B cell (primary cell): ENCODE measurements around the gene ATP8A1. TPM values are rescaled to one million over a fixed set of nuclear protein-coding genes. Genes with fewer than 3 reads are reported as not detected.

Source experiments
- ATAC-seq: fragments of 200-7000 bp; cut with Tn5 transposase; one replicate; pipeline ENCODE4 v1.10.0; 2021; ENCODE audit warnings: low read depth, mild to moderate bottlenecking, moderate number of reproducible peaks, moderate library complexity
- CTCF ChIA-PET: fragments of 350-600 bp; sonication (Branson Sonifier 250); formaldehyde crosslinking; loops from one replicate; lab custom pipeline; 2021; ENCODE audit warnings: antibody characterized with exemption, inconsistent platforms; lab: Charles Lee
- POLR2A ChIA-PET: fragments of 350-600 bp; sonication (Branson Sonifier 250); formaldehyde crosslinking; loops from one replicate; lab custom pipeline; 2021; ENCODE audit warnings: antibody characterized with exemption; lab: Charles Lee
- DNase-seq: peaks from one replicate; pipeline ENCODE4 v3.0.0; 2013
- H2AFZ ChIP-seq: 2 replicates; pipeline ENCODE4 v1.6.1; 2012; ENCODE audit warnings: mild to moderate bottlenecking, low read depth, low read length; ENCODE audit not compliant: insufficient read depth, poor library complexity, severe bottlenecking
- H3K27ac ChIP-seq, 2 donors: 1 replicate in 1 of 2; 2 replicates in 1 of 2; pipeline ENCODE4 v1.5.1; 2012 to 2013; ENCODE audit warnings: low read length in 2 of 2, mild to moderate bottlenecking in 2 of 2, moderate library complexity in 1 of 2
- H3K27me3 ChIP-seq, 4 experiments: fragments of 200-600 bp in 1 of 4; sonication (generic) in 1 of 4; replicated peaks in 1 of 4; 1 replicate in 2 of 4; 2 replicates in 2 of 4; pipeline versions ENCODE4 v1.6.1 to v1.7.0; 2013 to 2016; ENCODE audit warnings: low read length in 3 of 4, mild to moderate bottlenecking in 2 of 4, mixed read lengths in 1 of 4, moderate library complexity in 1 of 4; ENCODE audit not compliant: insufficient read depth in 4 of 4, control insufficient read depth in 3 of 4; ENCODE audit errors: control extremely low read depth in 1 of 4
- H3K36me3 ChIP-seq, 2 experiments: replicated peaks in 1 of 2; 1 replicate in 1 of 2; 2 replicates in 1 of 2; pipeline versions ENCODE4 v1.6.1 to v1.7.1; 2013; ENCODE audit warnings: low read length in 1 of 2; ENCODE audit not compliant: insufficient read depth in 2 of 2, control insufficient read depth in 1 of 2; ENCODE audit errors: control extremely low read depth in 1 of 2, extremely low read depth in 1 of 2
- H3K4me1 ChIP-seq, 2 donors: fragments of 200-600 bp in 1 of 2; sonication (generic) in 1 of 2; 1 replicate in 1 of 2; 2 replicates in 1 of 2; pipeline versions ENCODE4 v1.5.1 to v1.6.1; 2013 to 2017; ENCODE audit warnings: low read length in 2 of 2; ENCODE audit not compliant: control insufficient read depth in 2 of 2, insufficient read depth in 2 of 2
- H3K4me2 ChIP-seq: replicated peaks from 2 replicates; pipeline ENCODE3; 2012; ENCODE audit warnings: mild to moderate bottlenecking, low read depth, low read length; ENCODE audit not compliant: poor library complexity, severe bottlenecking
- H3K4me3 ChIP-seq, 5 experiments: fragments of 200-600 bp in 1 of 5; sonication (generic) in 1 of 5; 1 replicate in 3 of 5; 2 replicates in 2 of 5; pipeline versions ENCODE4 v1.5.1 to v1.7.0; 2011 to 2016; ENCODE audit warnings: low read length in 4 of 5, mild to moderate bottlenecking in 4 of 5, low read depth in 2 of 5, control low read depth in 1 of 5, moderate library complexity in 1 of 5; ENCODE audit not compliant: insufficient read depth in 1 of 5; ENCODE audit errors: control extremely low read depth in 1 of 5, extremely low read depth in 1 of 5
- H3K79me2 ChIP-seq: fragments of 200-600 bp; sonication (generic); one replicate; pipeline ENCODE4 v1.6.0; 2016; ENCODE audit warnings: low read length; ENCODE audit not compliant: control insufficient read depth, insufficient read depth
- H3K9ac ChIP-seq: fragments of 200-600 bp; sonication (generic); 2 replicates; pipeline ENCODE4 v1.6.1; 2017; ENCODE audit warnings: mild to moderate bottlenecking, low read length, moderate library complexity
- H3K9me3 ChIP-seq, 3 donors: one replicate each; pipeline versions ENCODE4 v1.6.1 to v1.7.1; 2013; ENCODE audit warnings: low read length in 2 of 3; ENCODE audit not compliant: control insufficient read depth in 2 of 3, insufficient read depth in 1 of 3; ENCODE audit errors: control extremely low read depth in 1 of 3
- H4K20me1 ChIP-seq: 2 replicates; pipeline ENCODE4 v1.6.0; 2012; ENCODE audit warnings: mild to moderate bottlenecking, low read length; ENCODE audit not compliant: insufficient read depth, control insufficient read depth, poor library complexity, severe bottlenecking
- H3K27ac Mint-ChIP-seq: one replicate; pipeline ENCODE4 v1.8.0; 2021; ENCODE audit warnings: mixed read lengths
- H3K27me3 Mint-ChIP-seq: one replicate; pipeline ENCODE4 v1.8.0; 2021; ENCODE audit warnings: mixed read lengths
- H3K4me1 Mint-ChIP-seq: one replicate; pipeline ENCODE4 v1.8.0; 2021; ENCODE audit warnings: mixed read lengths
- H3K4me3 Mint-ChIP-seq: one replicate; pipeline ENCODE4 v1.8.0; 2021; ENCODE audit warnings: mixed read lengths
- H3K9me3 Mint-ChIP-seq: one replicate; pipeline ENCODE4 v1.8.0; 2022; ENCODE audit warnings: mixed read lengths; ENCODE audit not compliant: insufficient read depth
- CTCF ChIP-seq: fragments of 200-600 bp; IDR thresholded peaks from one replicate; pipeline ENCODE4 v1.8.0; 2022; ENCODE audit warnings: antibody characterized with exemption, mild to moderate bottlenecking
- EZH2 ChIP-seq: IDR thresholded peaks from 2 replicates; pipeline ENCODE4 v1.6.1; 2012; ENCODE audit warnings: borderline replicate concordance, low read depth, mild to moderate bottlenecking, moderate library complexity, low read length; ENCODE audit not compliant: insufficient read depth, poor library complexity, severe bottlenecking
- WGBS: methylation state at CpG from one replicate; pipeline ENCODE4 v1.1.5; 2013; ENCODE audit warnings: missing lambda C conversion rate; ENCODE audit not compliant: insufficient coverage; 5-methylcytosine and 5-hydroxymethylcytosine counted together
- intact Hi-C: fragments of 100-400 bp; cut with micrococcal nuclease; formaldehyde crosslinking; loops from one replicate; pipeline ENCODE4 v1.10.0; 2022
- polyA plus RNA-seq: library from polyadenylated mRNA; depleted of rRNA; stranded (reverse); fragments of >200 nt; gene quantifications from 2 replicates; pipeline ENCODE4 v1.2.3, GENCODE V29; 2012
- total RNA-seq, 2 donors: library from RNA; stranded (reverse); fragments of 120-200 nt in 1 of 2; gene quantifications; 1 replicate in 1 of 2; 2 replicates in 1 of 2; pipeline versions ENCODE4 v1.2.3 to v1.2.4, GENCODE V29; 2013 to 2022

ATP8A1 gene
- total and polyA plus RNA-seq, 2 donors (not counting 1 experiment from before 2014, with no cell fraction given), result 28.7 to 51.8 TPM

GRCh38 chr4:42411803-42412202 is 245.1 kb downstream of the ATP8A1 start:
- Histone ChIP-seq H3K36me3 (peaks cover 12 to 26% of the 10 kb centered on the region in 2 experiments), H2AFZ (no peak overlapping the region), H3K9me3 (no peaks in the 10 kb centered on the region), H3K4me1 (no peaks in the 10 kb centered on the region), H3K79me2 (no peaks in the 10 kb centered on the region), H3K4me2 (no peak overlapping the region), H3K4me3 (no peak overlapping the region), H3K9ac (no peak overlapping the region), H3K27ac (no peak overlapping the region), H4K20me1 (no peaks in the 10 kb centered on the region), H3K27me3 (no peaks in the 10 kb centered on the region)
- TF ChIP-seq EZH2, result no peak
- no peak for TF ChIP-seq CTCF
- Mint-ChIP-seq H3K27ac (no peak overlapping the region), H3K4me3 (no peak overlapping the region), H3K27me3 (no peaks in the 10 kb centered on the region), H3K4me1 (no peaks in the 10 kb centered on the region), H3K9me3 (no peaks in the 10 kb centered on the region)
- ChIA-PET CTCF (no interaction called here), POLR2A (no interaction called here)
- intact Hi-C loops, result no loop called here
- no peak for ATAC-seq
- no peak for DNase-seq
- WGBS, result 92% methylated on average over 2 of the region's 4 CpGs

- no peak for TF ChIP-seq CTCF
- no peak for TF ChIP-seq EZH2
- Histone ChIP-seq H3K79me2 (no peaks in the 10 kb centered on the region), H3K27me3 (no peaks in the 10 kb centered on the region), H3K4me3 (no peak overlapping the region), H2AFZ (no peak overlapping the region), H3K4me2 (no peak overlapping the region), H4K20me1 (no peaks in the 10 kb centered on the region), H3K4me1 (no peaks in the 10 kb centered on the region), H3K9me3 (no peaks in the 10 kb centered on the region), H3K9ac (no peak overlapping the region), H3K27ac (no peak overlapping the region), H3K36me3 (peaks cover 10 to 27% of the 10 kb centered on the region in 2 experiments)
- Mint-ChIP-seq H3K27ac (no peak overlapping the region), H3K4me3 (no peak overlapping the region), H3K4me1 (no peaks in the 10 kb centered on the region), H3K9me3 (no peaks in the 10 kb centered on the region), H3K27me3 (no peaks in the 10 kb centered on the region)
- intact Hi-C loops, result no loop called here
- DNase-seq (no peak), ATAC-seq (no peak)
- POLR2A ChIA-PET, result no interaction called here
- WGBS, result 88% methylated on average over 1 of the region's 3 CpGs
- CTCF ChIA-PET, result no interaction called here
Measured at GRCh38 chr4:42410446-42410845, 246.5 kb downstream of the ATP8A1 start.
